ENCODE results near the gene ARHGAP5. TPM values are rescaled to one million over a fixed set of nuclear protein-coding genes. Genes with fewer than 3 reads are reported as not detected.

The ARHGAP5 gene
- total and polyA plus RNA-seq, 2 donors (not counting 3 experiments of a cell fraction or from before 2014, with no cell fraction given), result 4.3 to 36.2 TPM

GRCh38 chr14:32075672-32076277 lies 1.3 kb upstream of the ARHGAP5 start:
- Histone ChIP-seq H3K79me2 (ENCODE audit: control insufficient read depth, insufficient read depth, low read length) (peaks cover 29% of the 10 kb centered on the region), H3K4me2 (ENCODE audit: insufficient read depth, low read length) (peak overlapping the region; percentile 90), H3K9ac (replicated peaks; ENCODE audit: extremely low read depth, insufficient read depth, low read length) (peak overlapping the region; percentile 77), H2AFZ (ENCODE audit: low read depth, low read length) (peak overlapping the region; percentile 85), H3K27ac (ENCODE audit: insufficient read depth, low read depth, low read length) (peak overlapping the region; percentile 53), H3K27me3 (ENCODE audit: control insufficient read depth in 2 of 2, insufficient read depth in 2 of 2, low read length in 2 of 2) (peaks cover 2 to 4% of the 10 kb centered on the region in 2 experiments), H3K4me3 (replicated peaks in 1 of 3; ENCODE audit: insufficient read depth in 1 of 3, low read depth in 1 of 3, low read length in 3 of 3) (peak overlapping the region; percentile 56 to 77 (median 72)), H3K36me3 (ENCODE audit: control insufficient read depth in 2 of 2, extremely low read depth in 1 of 2, insufficient read depth in 2 of 2, low read length in 2 of 2) (no peaks in the 10 kb centered on the region), H3K9me3 (replicated peaks; ENCODE audit: control insufficient read depth, insufficient read depth, low read length) (no peaks in the 10 kb centered on the region), H3K9me1 (replicated peaks; ENCODE audit: control insufficient read depth, extremely low read depth, insufficient read depth, low read length) (no peaks in the 10 kb centered on the region), H3K4me1 (ENCODE audit: control insufficient read depth, extremely low read depth, insufficient read depth, low read length) (peaks cover 17% of the 10 kb centered on the region), H4K20me1 (replicated peaks; ENCODE audit: control insufficient read depth, extremely low read depth, insufficient read depth, low read length) (no peaks in the 10 kb centered on the region)
- FAIRE-seq (no peak), DNase-seq (ENCODE audit: low read depth, low spot score) (no peak)
- ChIA-PET POLR2A (interaction anchor here (0.6 to 1.5 kb wide), 3 partner anchors 29 to 655 kb away, joined by 3 to 7 read pairs (median 5); partner anchors contain the start of gene HEATR5A), CTCF (interaction anchor here (0.9 to 4.2 kb wide), 9 partner anchors 16 to 618 kb away, joined by 3 to 40 read pairs (median 4); partner anchors contain the start of gene DTD2)
- no TSS peak for BruUV-seq (replicated peaks)
- intact Hi-C loops (cut with micrococcal nuclease), result loop anchor here (1.0 to 5.0 kb wide), 8 partner anchors 128 to 1848 kb away; partner anchors contain the start of genes DTD2, NUBPL and RNU6-8
- dilution Hi-C loops (cut with MboI; ENCODE audit: extremely low pct_ligation_motif_present, low sequenced_read_pairs), result no loop called here
- TF ChIP-seq GATA2 (IDR thresholded peaks at IDR 0.05; ENCODE audit: insufficient read depth, insufficient read length, low read depth, low read length) (no peak), MAX (IDR thresholded peaks at IDR 0.05; ENCODE audit: insufficient read depth, insufficient read length) (no peak), FOS (IDR thresholded peaks at IDR 0.05; ENCODE audit: borderline replicate concordance, insufficient read depth, low read length) (no peak), POLR2A (IDR thresholded peaks at IDR 0.05; ENCODE audit: low read depth, low read length) (no peak), EZH2 (IDR thresholded peaks at IDR 0.05; ENCODE audit: borderline replicate concordance, low read depth, low read length, severe bottlenecking) (no peak), JUN (IDR thresholded peaks at IDR 0.05; ENCODE audit: borderline replicate concordance, insufficient read depth, insufficient read length, low read depth) (no peak), POLR2AphosphoS5 (IDR thresholded peaks at IDR 0.05; ENCODE audit: insufficient read depth, low read depth, low read length) (no peak), MYC (IDR thresholded peaks at IDR 0.05; ENCODE audit: low read depth, low read length) (no peak), CTCF (IDR thresholded peaks at IDR 0.05; ENCODE audit: extremely low read depth in 1 of 2, insufficient read depth in 1 of 2, low read depth in 1 of 2, low read length in 2 of 2) (no peak)
